Gastrocnemius medialis (tissue), 4 donors: Measurements from ENCODE around the gene TNFRSF18. TPM values are rescaled to one million over a fixed set of nuclear protein-coding genes. Genes with fewer than 3 reads are reported as not detected.
"Not testable (repeated sequence)": the region's sequence is repeated elsewhere in the genome, so short reads cannot be mapped to it uniquely, and the experiment has no call there.

ENCODE experiments used
- ATAC-seq, 2 donors: fragments of 150-250 bp; one replicate each; pipeline ENCODE4 v1.9.1; 2016
- DNase-seq, 2 donors: peaks; one replicate each; pipeline ENCODE4 v3.0.0-alpha.2; 2019
- H3K27ac ChIP-seq, 4 donors: fragments of 200-600 bp; sonication (generic); 1 replicate in 1 of 4; 2 replicates in 3 of 4; pipeline ENCODE4 v1.5.1; 2016 to 2018; ENCODE audit warnings: mild to moderate bottlenecking in 2 of 4, moderate library complexity in 1 of 4
- H3K27me3 ChIP-seq, 3 donors: fragments of 200-600 bp; sonication (generic) in 2 of 3; 1 replicate in 1 of 3; 2 replicates in 2 of 3; pipeline versions ENCODE4 v1.5.1 to v1.6.0; 2016 to 2019; ENCODE audit warnings: mild to moderate bottlenecking in 1 of 3, moderate library complexity in 1 of 3
- H3K36me3 ChIP-seq, 2 donors: fragments of 200-600 bp; sonication (generic) in 1 of 2; one replicate each; pipeline ENCODE4 v1.5.1; 2017 to 2018
- H3K4me1 ChIP-seq, 2 donors: fragments of 200-600 bp; sonication (generic) in 1 of 2; one replicate each; pipeline ENCODE4 v1.5.1; 2016 to 2017; ENCODE audit warnings: mild to moderate bottlenecking in 2 of 2
- H3K4me3 ChIP-seq, 4 donors: fragments of 200-600 bp; sonication (generic) in 3 of 4; 1 replicate in 1 of 4; 2 replicates in 3 of 4; pipeline ENCODE4 v1.5.1; 2016 to 2019; ENCODE audit warnings: mild to moderate bottlenecking in 2 of 4
- H3K9me3 ChIP-seq, 3 donors: fragments of 200-600 bp; sonication (generic) in 2 of 3; 1 replicate in 1 of 3; 2 replicates in 2 of 3; pipeline ENCODE4 v1.5.1; 2016 to 2019
- POLR2A ChIP-seq, 2 donors: fragments of 450-650 bp; IDR thresholded peaks; one replicate each; pipeline ENCODE4 v1.6.1; 2017; ENCODE audit warnings: antibody characterized with exemption in 2 of 2, mild to moderate bottlenecking in 2 of 2, moderate library complexity in 2 of 2
- in situ Hi-C, 4 donors: fragments of 200-750 bp; cut with MboI; loops; one replicate each; pipeline versions ENCODE4 v1.15.0 to v1.8.0; 2017; ENCODE audit warnings: low sequenced_read_pairs in 4 of 4
- intact Hi-C: fragments of 100-400 bp; cut with DNase I; formaldehyde crosslinking; loops from one replicate; pipeline ENCODE4 v1.15.1; 2023; ENCODE audit warnings: low total_unique reads
- total RNA-seq, 4 donors: library from RNA; depleted of rRNA; stranded (reverse); fragments of >200 nt; gene quantifications; one replicate each; pipeline versions ENCODE4 v1.1.0 to v1.2.3, GENCODE V29; 2016
- TF ChIP-seq, protein P1 (sequence below), 5 experiments: fragments of 450-650 bp in 3 of 5; fragments of 200-600 bp in 2 of 5; sonication (generic) in 2 of 5; IDR thresholded peaks in 4 of 5; conservative IDR thresholded peaks in 1 of 5; 1 replicate in 4 of 5; 2 replicates in 1 of 5; pipeline ENCODE4 v1.5.1; 2016 to 2019; ENCODE audit warnings: antibody characterized with exemption in 5 of 5, mild to moderate bottlenecking in 3 of 5, moderate library complexity in 3 of 5

TNFRSF18 gene
- total RNA-seq, 4 donors from 2014 or later = not detected

DNA sequence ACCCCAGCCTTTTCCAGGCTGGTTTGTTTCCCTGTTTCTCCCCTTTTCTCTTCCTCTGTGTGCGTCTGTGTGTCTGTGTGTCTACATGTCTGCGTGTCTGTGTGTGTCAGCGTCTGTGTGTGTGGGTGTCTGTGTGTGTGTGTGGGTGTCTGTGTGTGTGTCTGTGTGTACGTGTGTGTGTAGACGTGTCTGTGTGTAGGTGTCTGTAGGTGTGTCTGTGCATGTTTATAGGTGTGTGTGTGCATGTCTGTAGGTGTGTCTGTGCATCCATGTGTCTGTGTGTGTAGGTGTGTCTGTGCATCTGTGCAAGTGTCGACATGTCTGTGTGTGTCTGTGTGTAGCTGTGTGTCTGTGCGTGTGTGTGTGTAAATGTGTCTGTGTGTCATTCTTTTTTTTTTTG is 29.5 kb downstream of the TNFRSF18 start:
- Histone ChIP-seq H3K9me3 (no peaks in the 10 kb centered on the region), H3K4me1 (no peaks in the 10 kb centered on the region), H3K4me3 (no peak overlapping the region), H3K36me3 (no peaks in the 10 kb centered on the region), H3K27me3 (peaks cover 4 to 59% (median 38%) of the 10 kb centered on the region in 3 donors), H3K27ac (no peak overlapping the region)
- intact Hi-C loops = no loop called here
- ATAC-seq = no peak
- TF ChIP-seq, protein P1, sequence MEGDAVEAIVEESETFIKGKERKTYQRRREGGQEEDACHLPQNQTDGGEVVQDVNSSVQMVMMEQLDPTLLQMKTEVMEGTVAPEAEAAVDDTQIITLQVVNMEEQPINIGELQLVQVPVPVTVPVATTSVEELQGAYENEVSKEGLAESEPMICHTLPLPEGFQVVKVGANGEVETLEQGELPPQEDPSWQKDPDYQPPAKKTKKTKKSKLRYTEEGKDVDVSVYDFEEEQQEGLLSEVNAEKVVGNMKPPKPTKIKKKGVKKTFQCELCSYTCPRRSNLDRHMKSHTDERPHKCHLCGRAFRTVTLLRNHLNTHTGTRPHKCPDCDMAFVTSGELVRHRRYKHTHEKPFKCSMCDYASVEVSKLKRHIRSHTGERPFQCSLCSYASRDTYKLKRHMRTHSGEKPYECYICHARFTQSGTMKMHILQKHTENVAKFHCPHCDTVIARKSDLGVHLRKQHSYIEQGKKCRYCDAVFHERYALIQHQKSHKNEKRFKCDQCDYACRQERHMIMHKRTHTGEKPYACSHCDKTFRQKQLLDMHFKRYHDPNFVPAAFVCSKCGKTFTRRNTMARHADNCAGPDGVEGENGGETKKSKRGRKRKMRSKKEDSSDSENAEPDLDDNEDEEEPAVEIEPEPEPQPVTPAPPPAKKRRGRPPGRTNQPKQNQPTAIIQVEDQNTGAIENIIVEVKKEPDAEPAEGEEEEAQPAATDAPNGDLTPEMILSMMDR (IDR thresholded peaks at IDR 0.05 in 4 of 5, conservative IDR thresholded peaks at IDR 0.05 in 1 of 5) = no peak
- TF ChIP-seq POLR2A (IDR thresholded peaks at IDR 0.05) = no peak
- DNase-seq = no peak
- in situ Hi-C loops = no loop called here

DNA sequence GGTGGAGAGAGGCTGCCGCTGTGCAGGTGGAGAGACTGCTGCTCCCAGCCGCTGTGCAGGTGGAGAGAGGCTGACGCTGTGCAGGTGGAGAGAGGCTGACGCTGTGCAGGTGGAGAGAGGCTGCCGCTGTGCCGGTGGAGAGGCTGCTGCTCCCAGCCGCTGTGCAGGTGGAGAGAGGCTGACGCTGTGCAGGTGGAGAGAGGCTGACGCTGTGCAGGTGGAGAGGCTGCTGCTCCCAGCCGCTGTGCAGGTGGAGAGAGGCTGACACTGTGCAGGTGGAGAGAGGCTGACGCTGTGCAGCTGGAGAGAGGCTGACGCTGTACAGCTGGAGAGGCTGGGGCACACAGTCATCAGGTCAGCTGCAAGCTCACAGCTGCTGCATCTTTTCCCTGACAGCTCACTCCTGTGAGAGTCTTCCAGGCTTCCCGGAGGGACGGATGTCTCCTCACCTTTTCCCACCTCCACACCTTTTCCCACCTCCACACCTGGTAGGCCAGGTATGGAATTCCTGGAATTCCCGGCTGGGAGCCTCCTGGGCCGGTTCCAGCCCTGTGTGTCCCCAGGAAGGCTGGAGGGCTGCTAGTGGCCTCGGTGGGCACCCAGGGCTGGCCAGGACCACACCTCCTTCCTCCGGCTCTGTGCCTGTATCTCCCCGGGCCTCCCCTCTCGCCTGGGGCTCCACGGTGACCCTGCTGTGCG is 30.2 kb downstream of the TNFRSF18 start:
- H3K9me3 ChIP-seq, H3K27ac ChIP-seq, H3K4me1 ChIP-seq, intact Hi-C loops, H3K4me3 ChIP-seq, in situ Hi-C loops, H3K36me3 ChIP-seq, ATAC-seq, DNase-seq: not testable (repeated sequence)
- peaks cover 7 to 66% (median 44%) of the 10 kb centered on the region in 3 donors for H3K27me3 ChIP-seq

DNA sequence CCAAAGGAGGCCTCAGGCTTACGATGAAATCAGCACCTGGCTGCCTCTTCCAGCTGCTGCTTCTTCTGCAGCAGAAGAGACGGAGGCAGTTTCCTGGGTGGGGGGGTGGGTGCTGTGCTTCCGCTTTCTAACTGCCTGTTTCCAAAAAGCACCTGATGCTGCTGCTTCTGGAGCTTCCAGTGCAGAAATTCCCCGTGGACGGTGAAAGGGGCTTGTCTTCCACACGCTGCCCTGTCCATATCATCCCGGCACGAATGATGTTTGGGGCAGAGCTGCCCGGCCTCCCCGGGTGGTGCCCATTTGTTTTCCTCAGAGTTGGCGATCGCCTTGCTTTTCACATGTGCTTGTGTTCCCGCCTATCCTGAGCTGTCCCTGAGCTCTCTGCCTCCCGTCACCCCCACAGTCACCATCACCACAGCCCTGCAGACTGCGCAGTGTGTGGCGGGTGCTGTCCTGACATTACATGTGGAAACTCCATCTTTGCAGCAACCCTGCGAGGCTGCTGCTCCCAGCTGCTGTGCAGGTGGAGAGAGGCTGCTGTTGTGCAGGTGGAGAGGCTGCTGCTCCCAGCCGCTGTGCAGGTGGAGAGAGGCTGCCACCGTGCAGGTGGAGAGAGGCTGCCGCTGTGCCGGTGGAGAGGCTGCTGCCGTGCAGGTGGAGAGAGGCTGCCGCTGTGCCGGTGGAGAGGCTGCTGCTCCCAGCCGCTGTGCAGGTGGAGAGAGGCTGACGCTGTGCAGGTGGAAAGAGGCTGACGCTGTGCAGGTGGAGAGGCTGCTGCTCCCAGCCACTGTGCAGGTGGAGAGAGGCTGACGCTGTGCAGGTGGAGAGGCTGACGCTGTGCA is 30.9 kb downstream of the TNFRSF18 start:
- TF ChIP-seq, protein P1 (IDR thresholded peaks at IDR 0.05 in 4 of 5, conservative IDR thresholded peaks at IDR 0.05 in 1 of 5) = no peak
- TF ChIP-seq POLR2A (IDR thresholded peaks at IDR 0.05) = no peak
- no peaks in the 10 kb centered on the region for H3K4me1 ChIP-seq
- no peak overlapping the region for H3K4me3 ChIP-seq
- H3K36me3 ChIP-seq = no peaks in the 10 kb centered on the region
- H3K9me3 ChIP-seq = no peaks in the 10 kb centered on the region
- in situ Hi-C loops = no loop called here
- intact Hi-C loops = no loop called here
- no peak for DNase-seq
- H3K27me3 ChIP-seq = peaks cover 12 to 73% (median 50%) of the 10 kb centered on the region in 3 donors
- H3K27ac ChIP-seq = no peak overlapping the region
- ATAC-seq = no peak

DNA sequence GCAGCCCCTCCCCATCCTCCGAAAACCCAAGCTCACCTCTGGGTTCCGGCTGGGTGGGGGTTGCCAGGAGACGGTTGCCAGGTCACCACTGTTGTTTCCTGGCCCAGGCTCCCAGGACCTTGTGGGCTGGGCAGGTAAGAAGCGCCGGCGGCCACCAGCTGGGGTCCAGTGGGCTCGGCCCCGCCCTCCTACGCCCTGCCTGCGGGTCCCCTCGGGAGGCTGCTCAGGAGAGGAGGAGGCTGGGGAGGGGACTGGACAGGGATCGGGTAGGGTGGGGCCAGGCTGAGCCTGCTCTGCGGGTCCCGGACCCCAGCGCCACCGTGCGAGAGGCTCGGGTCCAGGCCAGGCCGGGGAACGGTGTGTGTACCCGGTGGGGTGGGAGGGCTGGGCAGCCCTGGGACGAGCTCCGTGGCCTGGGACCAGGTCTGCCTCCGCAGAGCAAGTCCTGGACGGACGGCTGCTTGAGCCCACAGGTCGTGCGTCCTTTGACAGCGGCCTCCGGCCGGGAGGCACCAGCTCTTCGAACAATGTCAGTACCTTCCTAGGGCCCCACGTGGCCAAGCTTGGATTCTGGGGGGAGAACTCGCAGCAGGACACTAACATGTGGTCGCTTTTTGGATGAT is 32.5 kb downstream of the TNFRSF18 start, which contains the start of gene TTLL10:
Gene TTLL10 (plus strand): TSS at position 88 of the 623 bp plus-strand sequence. CDS start 5,336 bp downstream, outside the sequence.
- Histone ChIP-seq H3K4me1 (no peaks in the 10 kb centered on the region), H3K36me3 (no peaks in the 10 kb centered on the region), H3K9me3 (no peaks in the 10 kb centered on the region), H3K27ac (no peak within 1 kb of the TSS), H3K27me3 (peaks cover 10 to 83% (median 52%) of the 10 kb centered on the region in 3 donors), H3K4me3 (no peak within 1 kb of the TSS)
- no peak for DNase-seq
- intact Hi-C loops = no loop called here
- TF ChIP-seq, protein P1 (IDR thresholded peaks at IDR 0.05 in 4 of 5, conservative IDR thresholded peaks at IDR 0.05 in 1 of 5) = no peak
- no peak for ATAC-seq
- in situ Hi-C loops = no loop called here
